GM21529 (cell line): ENCODE data around the gene BTBD6.
"Not testable (repeated sequence)": the region's sequence is repeated elsewhere in the genome, so short reads cannot be mapped to it uniquely, and the experiment has no call there.

Experiments
- ATAC-seq: cut with Tn5 transposase; IDR thresholded peaks from one replicate; pipeline ENCODE4 v1.9.1; 2021; ENCODE audit not compliant: unreplicated experiment

Gene BTBD6

DNA sequence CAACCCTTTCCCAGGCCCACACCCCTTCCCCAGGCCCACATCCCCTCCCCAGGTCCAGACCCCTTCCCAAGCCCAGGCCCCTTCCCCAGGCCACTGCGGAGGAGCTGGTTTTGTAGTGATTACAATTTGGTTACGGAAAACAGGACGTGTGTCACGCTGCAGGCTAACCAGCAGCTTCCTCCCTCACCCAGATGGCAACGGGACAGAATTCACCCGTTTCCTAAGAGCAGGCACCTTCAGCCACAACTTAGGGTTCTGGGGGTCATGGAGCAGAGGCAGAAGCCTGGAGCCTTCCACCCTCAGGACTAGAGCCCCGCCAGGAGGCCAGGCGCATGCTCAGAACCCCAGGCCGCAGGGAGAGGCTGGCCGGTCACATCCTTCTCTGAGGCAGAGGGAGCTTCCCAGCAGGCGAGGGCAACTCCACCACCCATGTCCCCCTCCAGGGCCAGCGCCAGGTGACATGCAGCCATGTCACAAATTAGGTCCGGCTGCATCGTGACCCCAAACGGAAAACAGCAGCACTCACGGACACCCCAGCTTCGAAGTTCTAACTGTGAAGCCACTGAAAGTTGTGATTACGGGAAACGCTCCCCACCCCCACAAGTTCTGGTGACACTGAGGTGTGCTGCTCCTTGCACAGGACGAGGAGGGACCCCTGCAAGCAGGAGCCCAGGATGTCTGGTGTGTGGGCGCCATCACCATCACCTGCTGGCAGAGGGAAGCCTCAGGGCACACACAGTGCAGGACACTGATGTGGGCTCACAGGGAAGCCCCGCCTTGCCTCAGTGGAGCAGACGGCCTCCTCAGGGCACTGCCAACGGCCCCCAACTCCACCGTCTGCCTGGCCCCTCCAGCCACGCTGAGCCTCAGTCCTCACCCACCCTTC lies 44.7 kb downstream of the BTBD6 start:
- peak; percentile 27 for ATAC-seq

DNA sequence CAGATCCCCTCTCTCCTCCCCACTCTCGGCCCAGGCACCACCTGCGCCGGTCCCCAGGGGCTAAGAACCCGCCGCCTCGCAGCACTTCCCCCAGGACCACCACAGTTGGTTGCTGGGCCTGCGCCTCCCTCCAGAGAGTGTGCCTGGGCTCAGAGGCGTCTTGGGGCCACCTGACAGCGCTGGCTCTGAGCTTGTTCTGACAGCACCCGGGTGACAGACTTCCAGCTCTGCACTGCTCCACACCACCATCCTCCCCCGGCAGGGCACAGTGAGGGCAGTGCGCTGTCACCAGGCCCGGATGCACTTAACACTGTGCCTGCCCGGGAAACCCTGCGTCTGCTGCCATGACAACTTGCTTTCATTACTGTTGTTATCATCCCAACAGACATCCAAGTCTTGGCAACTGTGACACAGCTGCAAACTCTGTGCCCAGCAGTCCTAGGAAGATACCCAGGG lies 45.8 kb downstream of the BTBD6 start:
- ATAC-seq = peak; percentile 49

DNA sequence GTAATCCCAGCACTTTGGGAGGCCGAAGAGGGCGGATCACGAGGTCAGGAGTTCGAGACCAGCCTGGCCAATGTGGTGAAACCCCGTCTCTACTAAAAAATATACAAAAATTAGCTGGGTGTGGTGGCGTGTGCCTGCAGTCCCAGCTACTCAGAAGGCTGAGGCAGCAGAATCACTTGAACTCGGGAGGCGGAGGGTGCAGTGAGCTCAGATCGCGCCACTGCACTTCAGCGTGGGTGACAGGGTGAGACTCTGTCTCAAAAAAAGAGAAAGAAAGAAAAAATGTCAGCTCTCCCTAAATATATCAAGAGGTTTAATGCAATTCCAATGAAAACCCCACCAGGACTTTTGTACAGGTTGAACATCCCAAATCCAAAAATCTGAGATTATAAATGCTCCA lies 49.0 kb downstream of the BTBD6 start:
- not testable (repeated sequence) for ATAC-seq

DNA sequence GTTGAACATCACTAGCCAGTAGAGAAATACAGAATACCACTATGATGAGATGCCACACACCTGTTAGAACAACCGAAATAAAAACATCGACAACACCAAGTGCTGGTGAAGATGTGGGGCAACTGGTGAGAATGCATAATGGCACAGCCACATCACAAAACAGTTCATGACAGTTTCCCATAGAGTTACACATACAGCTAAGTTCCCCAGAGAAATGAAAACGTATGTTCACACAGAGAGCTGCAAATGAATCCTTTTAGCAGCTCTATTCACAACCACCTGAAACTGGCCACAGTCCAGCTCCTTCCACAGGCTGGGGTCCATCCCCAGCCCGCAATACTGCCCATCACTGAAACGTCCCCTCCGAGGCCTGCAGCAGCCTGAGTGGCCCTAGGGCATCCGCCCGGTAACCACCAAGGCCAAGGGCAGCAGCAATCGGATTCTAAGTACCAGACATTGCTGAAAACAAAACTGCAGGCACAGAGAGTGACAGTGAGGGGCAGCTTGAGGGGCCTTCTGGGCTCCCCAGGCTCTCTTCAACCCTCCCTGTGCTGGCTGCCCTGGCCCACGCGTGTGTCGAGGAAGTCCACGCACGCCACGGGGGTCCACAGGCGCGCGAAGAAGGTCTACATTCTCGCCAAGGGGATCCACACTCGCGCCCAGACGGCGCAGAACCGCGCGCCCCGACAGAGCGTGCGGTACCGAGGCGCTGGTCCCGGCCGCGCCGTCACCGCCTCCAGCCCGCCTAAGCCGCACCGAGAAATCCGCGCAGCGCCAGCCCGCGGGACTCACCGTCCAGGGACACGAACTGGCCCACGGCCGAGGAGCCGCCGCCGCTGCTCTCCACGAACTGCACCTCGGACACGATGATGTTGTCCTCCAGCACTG lies 51.6 kb downstream of the BTBD6 start:
- peak; percentile 6 for ATAC-seq
